ENCODE data around the gene DUSP15.

GRCh38 chr20:31907046-31907445, 36.7 kb upstream of the DUSP15 start:
- TF ChIP-seq CHD4 (IDR thresholded peaks at IDR 0.05; ENCODE audit: borderline replicate concordance) (no peak), CHD2 (IDR thresholded peaks at IDR 0.05; ENCODE audit: low read length, partially characterized antibody) (no peak), RNF2 (IDR thresholded peaks at IDR 0.05; ENCODE audit: borderline replicate concordance, low read depth) (no peak), EP300 (IDR thresholded peaks at IDR 0.05) (no peak), MAZ (IDR thresholded peaks at IDR 0.05; ENCODE audit: borderline replicate concordance, low read depth, low read length) (no peak), POLR2A (IDR thresholded peaks at IDR 0.05; ENCODE audit: low read length) (no peak), RAD21 (conservative IDR thresholded peaks at IDR 0.05 in 1 of 2, IDR thresholded peaks at IDR 0.05 in 1 of 2) (no peak), BHLHE40 (IDR thresholded peaks at IDR 0.05; ENCODE audit: low read depth, low read length) (no peak), SREBF2 (IDR thresholded peaks at IDR 0.05) (no peak), HMGXB4 (CRISPR knock-in tag; IDR thresholded peaks at IDR 0.05; ENCODE audit: borderline replicate concordance) (no peak), JUN (IDR thresholded peaks at IDR 0.05) (no peak)
- TF ChIP-seq, protein P1, sequence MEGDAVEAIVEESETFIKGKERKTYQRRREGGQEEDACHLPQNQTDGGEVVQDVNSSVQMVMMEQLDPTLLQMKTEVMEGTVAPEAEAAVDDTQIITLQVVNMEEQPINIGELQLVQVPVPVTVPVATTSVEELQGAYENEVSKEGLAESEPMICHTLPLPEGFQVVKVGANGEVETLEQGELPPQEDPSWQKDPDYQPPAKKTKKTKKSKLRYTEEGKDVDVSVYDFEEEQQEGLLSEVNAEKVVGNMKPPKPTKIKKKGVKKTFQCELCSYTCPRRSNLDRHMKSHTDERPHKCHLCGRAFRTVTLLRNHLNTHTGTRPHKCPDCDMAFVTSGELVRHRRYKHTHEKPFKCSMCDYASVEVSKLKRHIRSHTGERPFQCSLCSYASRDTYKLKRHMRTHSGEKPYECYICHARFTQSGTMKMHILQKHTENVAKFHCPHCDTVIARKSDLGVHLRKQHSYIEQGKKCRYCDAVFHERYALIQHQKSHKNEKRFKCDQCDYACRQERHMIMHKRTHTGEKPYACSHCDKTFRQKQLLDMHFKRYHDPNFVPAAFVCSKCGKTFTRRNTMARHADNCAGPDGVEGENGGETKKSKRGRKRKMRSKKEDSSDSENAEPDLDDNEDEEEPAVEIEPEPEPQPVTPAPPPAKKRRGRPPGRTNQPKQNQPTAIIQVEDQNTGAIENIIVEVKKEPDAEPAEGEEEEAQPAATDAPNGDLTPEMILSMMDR (IDR thresholded peaks at IDR 0.05) = no peak
- TF ChIP-seq, protein P2, sequence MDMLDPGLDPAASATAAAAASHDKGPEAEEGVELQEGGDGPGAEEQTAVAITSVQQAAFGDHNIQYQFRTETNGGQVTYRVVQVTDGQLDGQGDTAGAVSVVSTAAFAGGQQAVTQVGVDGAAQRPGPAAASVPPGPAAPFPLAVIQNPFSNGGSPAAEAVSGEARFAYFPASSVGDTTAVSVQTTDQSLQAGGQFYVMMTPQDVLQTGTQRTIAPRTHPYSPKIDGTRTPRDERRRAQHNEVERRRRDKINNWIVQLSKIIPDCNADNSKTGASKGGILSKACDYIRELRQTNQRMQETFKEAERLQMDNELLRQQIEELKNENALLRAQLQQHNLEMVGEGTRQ (IDR thresholded peaks at IDR 0.05) = no peak
